Gastroesophageal sphincter (tissue), 4 donors: ENCODE measurements around the gene KIAA1755. TPM values are rescaled to one million over a fixed set of nuclear protein-coding genes. Genes with fewer than 3 reads are reported as not detected.

ENCODE experiments used
- ATAC-seq: fragments of 150-250 bp; one replicate; pipeline ENCODE4 v1.9.1; 2016; ENCODE audit warnings: mild to moderate bottlenecking, moderate library complexity
- H3K27ac ChIP-seq, 4 donors: fragments of 200-600 bp; sonication (generic) in 3 of 4; 1 replicate in 3 of 4; 2 replicates in 1 of 4; pipeline ENCODE4 v1.5.1; 2016 to 2019
- H3K27me3 ChIP-seq: fragments of 200-600 bp; sonication (generic); one replicate; pipeline ENCODE4 v1.5.1; 2019
- H3K36me3 ChIP-seq, 2 donors: fragments of 200-600 bp; sonication (generic); one replicate each; pipeline ENCODE4 v1.5.1; 2019; ENCODE audit warnings: control low read depth in 1 of 2
- H3K4me1 ChIP-seq, 3 donors: fragments of 200-600 bp; sonication (generic); 1 replicate in 2 of 3; 2 replicates in 1 of 3; pipeline ENCODE4 v1.5.1; 2016 to 2019; ENCODE audit warnings: control low read depth in 2 of 3
- H3K4me3 ChIP-seq, 2 donors: fragments of 200-600 bp; sonication (generic); one replicate each; pipeline ENCODE4 v1.5.1; 2019; ENCODE audit warnings: mild to moderate bottlenecking in 1 of 2, moderate library complexity in 1 of 2
- H3K9me3 ChIP-seq, 3 donors: fragments of 200-600 bp; sonication (generic); one replicate each; pipeline ENCODE4 v1.5.1; 2017 to 2019; ENCODE audit warnings: control low read depth in 2 of 3
- CTCF ChIP-seq, 4 experiments: fragments of 200-600 bp in 2 of 4; fragments of 450-650 bp in 2 of 4; sonication (generic) in 1 of 4; IDR thresholded peaks; one replicate each; pipeline ENCODE4 v1.5.1; 2017 to 2019; ENCODE audit warnings: antibody characterized with exemption in 4 of 4, mild to moderate bottlenecking in 2 of 4, moderate library complexity in 2 of 4
- EP300 ChIP-seq: sonication (generic); formaldehyde crosslinking; IDR thresholded peaks from one replicate; pipeline ENCODE4 v1.6.1; 2017; ENCODE audit warnings: antibody characterized with exemption, mild to moderate bottlenecking
- POLR2A ChIP-seq, 2 donors: fragments of 450-650 bp; IDR thresholded peaks; one replicate each; pipeline ENCODE4 v1.6.1; 2017; ENCODE audit warnings: antibody characterized with exemption in 2 of 2, mild to moderate bottlenecking in 2 of 2, moderate library complexity in 1 of 2
- POLR2AphosphoS5 ChIP-seq: sonication (generic); formaldehyde crosslinking; IDR thresholded peaks from one replicate; pipeline ENCODE4 v1.6.1; 2017; ENCODE audit warnings: antibody characterized with exemption
- WGBS, 2 donors: methylation state at CpG; one replicate each; pipeline ENCODE4 v1.1.5; 2018; ENCODE audit warnings: low coverage in 1 of 2; 5-methylcytosine and 5-hydroxymethylcytosine counted together
- total RNA-seq, 4 donors: library from RNA; depleted of rRNA; stranded (reverse); fragments of >200 nt; gene quantifications; one replicate each; pipeline ENCODE4 v1.1.0, GENCODE V29; 2016

The KIAA1755 gene
- total RNA-seq, 4 donors from 2014 or later, result 5.1 to 19.9 (median 11.5) TPM

- no peaks in the 10 kb centered on the region for H3K36me3 ChIP-seq
- ATAC-seq, result no peak
- H3K9me3 ChIP-seq, result no peaks in the 10 kb centered on the region
- H3K4me3 ChIP-seq, result no peak overlapping the region
- peaks cover 7% of the 10 kb centered on the region for H3K27me3 ChIP-seq
- no peaks in the 10 kb centered on the region for H3K4me1 ChIP-seq
- no peak for TF ChIP-seq POLR2AphosphoS5
- TF ChIP-seq CTCF (IDR thresholded peaks at IDR 0.05), result no peak
- no peak for TF ChIP-seq POLR2A (IDR thresholded peaks at IDR 0.05)
- TF ChIP-seq EP300, result no peak
- WGBS, 2 donors, result 77 to 83% methylated on average over 1 to 5 of the region's 6 CpGs
- H3K27ac ChIP-seq, result no peak overlapping the region
Measured at GRCh38 chr20:38203337-38203980, 57.1 kb downstream of the KIAA1755 start.

GRCh38 chr20:38202982-38203293 lies 57.6 kb downstream of the KIAA1755 start:
- no peak overlapping the region for H3K4me3 ChIP-seq
- TF ChIP-seq EP300 (no peak), POLR2AphosphoS5 (no peak), CTCF (IDR thresholded peaks at IDR 0.05) (no peak)
- no peaks in the 10 kb centered on the region for H3K4me1 ChIP-seq
- H3K36me3 ChIP-seq, result no peaks in the 10 kb centered on the region
- H3K27me3 ChIP-seq, result peaks cover 7% of the 10 kb centered on the region
- H3K27ac ChIP-seq, result no peak overlapping the region
- no peak for ATAC-seq
- WGBS, 2 donors, result 82% methylated on average over 6 of the region's 8 CpGs; no CpG with 5 or more reads in 1 of the 2 donors
- no peaks in the 10 kb centered on the region for H3K9me3 ChIP-seq

- ATAC-seq, result no peak
- Histone ChIP-seq H3K4me3 (no peak overlapping the region), H3K4me1 (no peaks in the 10 kb centered on the region), H3K27ac (no peak overlapping the region), H3K36me3 (no peaks in the 10 kb centered on the region), H3K9me3 (no peaks in the 10 kb centered on the region), H3K27me3 (peaks cover 7% of the 10 kb centered on the region)
- 82 to 96% methylated on average over 5 to 9 of the region's 12 CpGs for WGBS, 2 donors
- TF ChIP-seq EP300 (no peak), POLR2A (IDR thresholded peaks at IDR 0.05) (no peak), CTCF (IDR thresholded peaks at IDR 0.05) (no peak), POLR2AphosphoS5 (no peak)
Measured at GRCh38 chr20:38202153-38202981, 58.2 kb downstream of the KIAA1755 start.

GRCh38 chr20:38201356-38201755 lies 59.2 kb downstream of the KIAA1755 start:
- ATAC-seq, result no peak
- no peak overlapping the region for H3K27ac ChIP-seq
- no peak for TF ChIP-seq POLR2AphosphoS5
- no peak for TF ChIP-seq POLR2A (IDR thresholded peaks at IDR 0.05)
- no peak for TF ChIP-seq CTCF (IDR thresholded peaks at IDR 0.05)
- TF ChIP-seq EP300, result no peak
- no peaks in the 10 kb centered on the region for H3K4me1 ChIP-seq
- H3K9me3 ChIP-seq, result no peaks in the 10 kb centered on the region
- no CpG with 5 or more reads among the region's 6 CpGs for WGBS, 2 donors
- peaks cover 7% of the 10 kb centered on the region for H3K27me3 ChIP-seq
- no peak overlapping the region for H3K4me3 ChIP-seq
- no peaks in the 10 kb centered on the region for H3K36me3 ChIP-seq

- Histone ChIP-seq H3K4me1 (no peaks in the 10 kb centered on the region), H3K4me3 (no peak overlapping the region), H3K9me3 (no peaks in the 10 kb centered on the region), H3K27ac (no peak overlapping the region), H3K36me3 (no peaks in the 10 kb centered on the region), H3K27me3 (peaks cover 7% of the 10 kb centered on the region)
- TF ChIP-seq CTCF (IDR thresholded peaks at IDR 0.05) (no peak), POLR2A (IDR thresholded peaks at IDR 0.05) (no peak), EP300 (no peak), POLR2AphosphoS5 (no peak)
- ATAC-seq, result no peak
- 100% methylated on average over 1 of the region's 3 CpGs; no CpG with 5 or more reads in 1 of the 2 donors for WGBS, 2 donors
Measured at GRCh38 chr20:38200646-38201045, 59.9 kb downstream of the KIAA1755 start.
